HEK293 (cell line): ENCODE results near the gene TAF1.

Source experiments
- MZF1 ChIP-seq: fragments of 450-650 bp; formaldehyde crosslinking; IDR thresholded peaks from 2 replicates; pipeline ENCODE4 v1.5.1; 2017; ENCODE audit warnings: missing biosample characterization, missing genetic modification characterization, borderline replicate concordance
- ZEB2 ChIP-seq: fragments of 450-650 bp; formaldehyde crosslinking; IDR thresholded peaks from 2 replicates; pipeline ENCODE4 v1.5.1; 2016; ENCODE audit warnings: missing biosample characterization, missing genetic modification characterization
- ZNF239 ChIP-seq: fragments of 450-650 bp; formaldehyde crosslinking; IDR thresholded peaks from 2 replicates; pipeline ENCODE4 v1.5.1; 2016; ENCODE audit warnings: missing biosample characterization, missing genetic modification characterization
- ZNF391 ChIP-seq: fragments of 450-650 bp; formaldehyde crosslinking; IDR thresholded peaks from 2 replicates; pipeline ENCODE4 v1.5.1; 2016; ENCODE audit warnings: low read depth, missing biosample characterization, missing genetic modification characterization, borderline replicate concordance
- ZNF677 ChIP-seq: fragments of 450-650 bp; IDR thresholded peaks from 2 replicates; pipeline ENCODE4 v1.5.0; 2018; ENCODE audit warnings: missing biosample characterization, mild to moderate bottlenecking, missing genetic modification characterization, moderate library complexity
- TF ChIP-seq, protein P1 (sequence below): fragments of 450-650 bp; formaldehyde crosslinking; optimal IDR thresholded peaks from 2 replicates; pipeline ENCODE3; 2016; ENCODE audit warnings: missing biosample characterization, mild to moderate bottlenecking, missing genetic modification characterization
- TF ChIP-seq, protein P2 (sequence below): fragments of 450-650 bp; formaldehyde crosslinking; IDR thresholded peaks from 2 replicates; pipeline ENCODE4 v1.5.1; 2016; ENCODE audit warnings: missing biosample characterization, missing genetic modification characterization
- TF ChIP-seq, protein P3 (sequence below): fragments of 450-650 bp; formaldehyde crosslinking; IDR thresholded peaks from 2 replicates; pipeline ENCODE4 v1.5.1; 2017; ENCODE audit warnings: missing biosample characterization, missing genetic modification characterization

DNA sequence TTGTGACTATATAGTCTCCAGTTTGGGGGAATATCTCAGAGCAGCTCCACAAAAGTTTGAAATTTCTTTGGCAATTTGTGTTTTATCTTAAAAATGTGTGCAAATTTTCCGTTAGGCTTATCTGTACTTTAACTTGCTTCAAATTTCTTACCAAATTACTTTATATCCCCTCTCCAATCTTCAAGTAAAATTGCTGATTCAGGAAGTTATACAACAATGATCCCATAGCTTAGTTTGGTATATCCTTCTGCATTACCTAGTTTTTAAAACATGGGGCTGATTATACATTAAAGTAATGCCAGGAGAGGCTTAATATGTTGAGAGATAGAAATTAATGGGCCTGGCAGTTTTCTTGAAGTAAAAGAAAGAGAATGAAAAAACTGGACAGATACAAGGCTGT lies 66.6 kb downstream of the TAF1 start:
- TF ChIP-seq, protein P1, sequence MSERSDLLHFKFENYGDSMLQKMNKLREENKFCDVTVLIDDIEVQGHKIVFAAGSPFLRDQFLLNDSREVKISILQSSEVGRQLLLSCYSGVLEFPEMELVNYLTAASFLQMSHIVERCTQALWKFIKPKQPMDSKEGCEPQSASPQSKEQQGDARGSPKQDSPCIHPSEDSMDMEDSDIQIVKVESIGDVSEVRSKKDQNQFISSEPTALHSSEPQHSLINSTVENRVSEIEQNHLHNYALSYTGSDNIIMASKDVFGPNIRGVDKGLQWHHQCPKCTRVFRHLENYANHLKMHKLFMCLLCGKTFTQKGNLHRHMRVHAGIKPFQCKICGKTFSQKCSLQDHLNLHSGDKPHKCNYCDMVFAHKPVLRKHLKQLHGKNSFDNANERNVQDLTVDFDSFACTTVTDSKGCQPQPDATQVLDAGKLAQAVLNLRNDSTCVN (tag by site-specific recombination) = no peak
- TF ChIP-seq MZF1 (tag by site-specific recombination) (no peak), ZNF677 (tag by site-specific recombination) (no peak), ZNF391 (tag by site-specific recombination) (no peak), ZEB2 (tag by site-specific recombination) (no peak), ZNF239 (tag by site-specific recombination) (no peak)
- TF ChIP-seq, protein P2, sequence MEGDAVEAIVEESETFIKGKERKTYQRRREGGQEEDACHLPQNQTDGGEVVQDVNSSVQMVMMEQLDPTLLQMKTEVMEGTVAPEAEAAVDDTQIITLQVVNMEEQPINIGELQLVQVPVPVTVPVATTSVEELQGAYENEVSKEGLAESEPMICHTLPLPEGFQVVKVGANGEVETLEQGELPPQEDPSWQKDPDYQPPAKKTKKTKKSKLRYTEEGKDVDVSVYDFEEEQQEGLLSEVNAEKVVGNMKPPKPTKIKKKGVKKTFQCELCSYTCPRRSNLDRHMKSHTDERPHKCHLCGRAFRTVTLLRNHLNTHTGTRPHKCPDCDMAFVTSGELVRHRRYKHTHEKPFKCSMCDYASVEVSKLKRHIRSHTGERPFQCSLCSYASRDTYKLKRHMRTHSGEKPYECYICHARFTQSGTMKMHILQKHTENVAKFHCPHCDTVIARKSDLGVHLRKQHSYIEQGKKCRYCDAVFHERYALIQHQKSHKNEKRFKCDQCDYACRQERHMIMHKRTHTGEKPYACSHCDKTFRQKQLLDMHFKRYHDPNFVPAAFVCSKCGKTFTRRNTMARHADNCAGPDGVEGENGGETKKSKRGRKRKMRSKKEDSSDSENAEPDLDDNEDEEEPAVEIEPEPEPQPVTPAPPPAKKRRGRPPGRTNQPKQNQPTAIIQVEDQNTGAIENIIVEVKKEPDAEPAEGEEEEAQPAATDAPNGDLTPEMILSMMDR (tag by site-specific recombination) = no peak
- TF ChIP-seq, protein P3, sequence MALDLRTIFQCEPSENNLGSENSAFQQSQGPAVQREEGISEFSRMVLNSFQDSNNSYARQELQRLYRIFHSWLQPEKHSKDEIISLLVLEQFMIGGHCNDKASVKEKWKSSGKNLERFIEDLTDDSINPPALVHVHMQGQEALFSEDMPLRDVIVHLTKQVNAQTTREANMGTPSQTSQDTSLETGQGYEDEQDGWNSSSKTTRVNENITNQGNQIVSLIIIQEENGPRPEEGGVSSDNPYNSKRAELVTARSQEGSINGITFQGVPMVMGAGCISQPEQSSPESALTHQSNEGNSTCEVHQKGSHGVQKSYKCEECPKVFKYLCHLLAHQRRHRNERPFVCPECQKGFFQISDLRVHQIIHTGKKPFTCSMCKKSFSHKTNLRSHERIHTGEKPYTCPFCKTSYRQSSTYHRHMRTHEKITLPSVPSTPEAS (tag by site-specific recombination) = no peak
